Stimulated activated CD8-positive, alpha-beta memory T cell treated with anti-CD3 and anti-CD28 coated beads, Interleukin-15, amount 100 ng/mL, for 48 hours (primary cell): ENCODE data around the gene LRFN3.
"Not testable (repeated sequence)": the region's sequence is repeated elsewhere in the genome, so short reads cannot be mapped to it uniquely, and the experiment has no call there.

Experiments
- DNase-seq, 2 donors: peaks; one replicate each; pipeline ENCODE4 v3.0.0-alpha.2; 2020; ENCODE audit warnings: low read depth in 2 of 2

Gene LRFN3, protein sequence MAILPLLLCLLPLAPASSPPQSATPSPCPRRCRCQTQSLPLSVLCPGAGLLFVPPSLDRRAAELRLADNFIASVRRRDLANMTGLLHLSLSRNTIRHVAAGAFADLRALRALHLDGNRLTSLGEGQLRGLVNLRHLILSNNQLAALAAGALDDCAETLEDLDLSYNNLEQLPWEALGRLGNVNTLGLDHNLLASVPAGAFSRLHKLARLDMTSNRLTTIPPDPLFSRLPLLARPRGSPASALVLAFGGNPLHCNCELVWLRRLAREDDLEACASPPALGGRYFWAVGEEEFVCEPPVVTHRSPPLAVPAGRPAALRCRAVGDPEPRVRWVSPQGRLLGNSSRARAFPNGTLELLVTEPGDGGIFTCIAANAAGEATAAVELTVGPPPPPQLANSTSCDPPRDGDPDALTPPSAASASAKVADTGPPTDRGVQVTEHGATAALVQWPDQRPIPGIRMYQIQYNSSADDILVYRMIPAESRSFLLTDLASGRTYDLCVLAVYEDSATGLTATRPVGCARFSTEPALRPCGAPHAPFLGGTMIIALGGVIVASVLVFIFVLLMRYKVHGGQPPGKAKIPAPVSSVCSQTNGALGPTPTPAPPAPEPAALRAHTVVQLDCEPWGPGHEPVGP

GRCh38 chr19:35935911-35936737 is at the start of gene LRFN3:
TSS of gene LRFN3 (plus strand) at chr19:35936374. CDS start at chr19:35939426, 3,052 bp downstream.
- DNase-seq: peak; percentile 41 to 43

- DNase-seq: no peak
Observed at GRCh38 chr19:35887197-35887596, 49.0 kb upstream of the LRFN3 start.

DNA sequence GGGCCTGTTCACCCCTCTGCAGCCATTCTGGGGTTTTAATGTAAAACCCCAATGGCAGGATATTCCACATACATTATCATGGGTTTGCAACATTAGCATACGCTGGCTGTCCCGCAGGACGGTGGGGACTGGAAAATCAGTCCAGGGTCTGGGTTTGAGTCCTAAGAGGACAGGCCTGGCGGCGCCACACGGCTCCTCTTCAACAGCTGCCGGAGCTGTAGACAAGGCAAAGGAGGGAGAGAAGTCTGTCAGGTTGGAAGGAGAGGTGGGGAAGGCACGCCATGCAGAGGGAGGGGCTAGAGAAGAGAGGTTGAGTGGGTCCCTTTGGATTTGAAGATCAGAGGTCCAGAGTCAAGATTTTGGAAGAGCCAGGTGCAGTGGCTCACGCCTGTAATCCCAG is 47.8 kb upstream of the LRFN3 start:
- DNase-seq: no peak

DNA sequence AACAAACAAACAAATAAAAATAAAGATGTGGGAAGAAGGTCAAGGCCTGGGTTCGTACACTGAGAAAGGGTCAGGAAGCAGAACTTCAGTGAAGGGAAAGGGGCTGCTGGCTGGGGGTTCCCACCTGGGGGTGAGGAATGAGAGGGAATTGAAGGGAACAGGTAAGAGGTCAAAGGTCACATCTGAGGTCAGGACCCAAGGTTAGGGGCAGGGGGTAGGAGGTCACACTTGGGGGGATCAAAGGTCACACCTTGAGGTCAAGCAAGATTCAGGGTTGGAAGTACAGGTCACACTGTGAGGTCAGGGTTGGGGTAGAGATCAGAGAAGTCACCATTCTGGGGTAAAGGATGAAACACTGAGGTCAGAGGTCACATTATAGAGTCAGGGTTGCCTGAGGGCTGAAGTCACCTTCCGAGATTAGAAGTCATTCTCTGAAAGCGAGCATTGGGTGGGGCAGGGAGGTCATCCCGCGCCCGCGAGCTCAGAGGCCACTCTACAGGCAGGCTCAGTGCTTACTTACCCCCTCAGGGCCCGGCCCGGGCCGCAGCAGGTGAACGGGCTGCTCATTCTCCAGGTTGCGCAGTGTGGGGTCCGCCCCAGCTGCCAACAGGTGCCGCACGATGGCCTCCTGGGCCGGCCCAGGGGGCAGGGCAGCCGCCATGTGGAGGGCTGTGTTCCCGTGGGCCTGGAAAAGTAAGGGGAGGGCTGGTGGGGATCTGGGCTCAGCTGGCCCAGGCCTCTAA is 46.6 kb upstream of the LRFN3 start:
- DNase-seq: no peak

GRCh38 chr19:35890113-35890650 is 46.0 kb upstream of the LRFN3 start:
- DNase-seq: no peak

GRCh38 chr19:35891819-35892218 is 44.4 kb upstream of the LRFN3 start:
- not testable (repeated sequence) for DNase-seq

DNA sequence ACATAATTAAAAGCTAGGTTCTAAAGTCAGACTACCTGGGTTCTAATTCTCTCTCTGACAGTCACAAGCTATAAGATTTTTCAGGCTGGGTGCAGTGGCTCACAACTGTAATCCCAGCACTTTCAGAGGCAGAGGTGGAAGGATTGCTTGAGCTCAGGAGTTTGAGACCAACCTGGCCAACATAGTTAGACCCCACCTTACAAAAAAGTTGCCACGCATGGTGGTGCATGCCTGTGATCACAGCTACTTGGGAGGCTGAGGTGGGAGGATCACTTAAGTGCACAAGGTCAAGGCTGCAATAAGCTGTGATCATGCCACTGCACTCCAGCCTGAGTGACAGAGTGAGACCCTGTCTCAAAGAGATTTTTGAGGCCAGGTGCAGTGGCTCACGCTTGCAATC is 41.8 kb upstream of the LRFN3 start:
- DNase-seq: no peak

DNA sequence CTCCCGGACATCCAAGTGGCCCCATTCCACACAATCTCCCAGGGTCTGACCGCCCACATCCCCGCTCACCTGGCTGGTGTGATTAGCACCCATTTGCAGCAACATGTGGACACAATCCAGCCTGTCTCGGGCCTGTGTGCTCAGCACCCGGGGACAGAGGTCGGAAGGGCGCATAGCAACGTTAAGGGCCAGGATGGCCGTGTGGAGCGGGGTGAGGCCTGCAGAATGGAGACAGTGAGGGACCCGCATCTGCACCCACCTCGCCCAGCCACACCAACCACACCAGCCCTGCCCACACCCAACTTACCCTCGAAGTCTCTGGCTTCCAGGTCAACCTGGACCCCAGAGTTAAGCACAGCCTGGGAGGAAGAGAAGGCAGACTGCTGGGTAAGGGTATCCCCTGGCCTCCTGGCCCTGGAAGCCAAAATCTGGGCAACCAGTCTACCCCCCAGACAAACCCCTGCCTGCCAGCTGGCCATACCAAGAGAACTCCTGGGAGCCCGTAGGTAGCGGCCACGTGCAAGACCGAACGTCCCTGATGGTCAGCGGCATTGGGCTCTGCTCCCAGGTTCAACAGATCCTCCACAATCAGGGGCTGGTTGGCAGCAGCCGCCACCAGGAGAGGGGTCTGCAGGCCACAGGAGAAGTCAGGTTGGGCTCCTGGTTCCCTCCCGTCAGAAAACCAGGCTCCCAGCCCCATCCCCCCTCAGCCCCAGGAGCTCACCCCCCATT is 40.1 kb upstream of the LRFN3 start:
- DNase-seq: no peak

GRCh38 chr19:35896643-35897040 is 39.5 kb upstream of the LRFN3 start:
- no peak for DNase-seq

DNA sequence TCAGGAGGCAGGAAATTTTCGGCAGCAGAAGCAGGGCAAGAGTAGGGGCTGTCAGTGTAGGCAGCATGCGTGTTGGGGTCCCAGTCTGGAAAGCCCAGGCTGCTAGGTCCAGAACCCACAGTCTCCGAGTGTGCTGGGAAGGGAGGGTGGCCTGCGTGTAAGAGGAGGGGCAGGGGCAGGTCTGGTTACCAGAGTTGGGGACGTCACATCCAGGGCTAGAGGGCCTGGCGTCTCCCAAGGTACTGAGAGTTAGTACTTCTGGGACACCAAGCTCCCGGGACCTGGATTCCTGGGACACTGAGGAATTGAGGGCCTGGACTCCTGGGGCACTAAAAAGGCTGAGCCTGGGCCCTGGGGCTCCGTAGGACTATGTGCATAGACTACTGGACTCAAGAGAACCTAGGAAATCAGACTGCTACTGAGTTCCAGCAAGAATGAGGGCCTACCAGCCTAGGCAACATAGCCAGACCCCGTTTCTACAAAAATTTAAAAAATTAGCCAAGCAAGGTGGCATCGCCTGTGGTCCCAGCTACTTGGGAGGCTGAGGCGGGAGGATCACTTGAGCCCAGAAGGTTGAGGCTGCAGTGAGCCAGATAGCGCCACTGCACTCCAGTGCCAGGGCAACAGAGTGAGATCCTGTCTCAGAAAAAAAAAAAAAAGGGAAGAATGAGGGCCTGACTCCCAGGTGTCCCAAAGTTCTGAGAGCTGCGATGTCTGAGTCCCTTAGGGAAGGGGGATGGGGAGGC is 38.3 kb upstream of the LRFN3 start:
- DNase-seq: no peak

DNA sequence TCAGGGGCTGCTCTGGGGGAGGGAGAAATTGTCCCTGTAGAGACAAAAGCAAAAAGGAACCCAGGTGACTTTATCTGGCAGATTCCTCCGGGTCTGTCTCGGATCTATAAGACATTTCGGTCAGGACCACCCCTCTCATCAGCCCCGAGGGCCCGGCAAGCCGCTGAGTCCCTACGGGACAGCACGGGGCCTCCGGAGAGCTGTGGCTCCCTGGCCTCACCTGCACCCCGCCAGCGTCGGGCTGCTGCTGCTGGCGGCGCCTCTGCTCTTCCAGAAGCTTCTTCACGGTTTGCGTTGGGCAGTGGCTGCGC is 37.7 kb upstream of the LRFN3 start:
- no peak for DNase-seq

DNA sequence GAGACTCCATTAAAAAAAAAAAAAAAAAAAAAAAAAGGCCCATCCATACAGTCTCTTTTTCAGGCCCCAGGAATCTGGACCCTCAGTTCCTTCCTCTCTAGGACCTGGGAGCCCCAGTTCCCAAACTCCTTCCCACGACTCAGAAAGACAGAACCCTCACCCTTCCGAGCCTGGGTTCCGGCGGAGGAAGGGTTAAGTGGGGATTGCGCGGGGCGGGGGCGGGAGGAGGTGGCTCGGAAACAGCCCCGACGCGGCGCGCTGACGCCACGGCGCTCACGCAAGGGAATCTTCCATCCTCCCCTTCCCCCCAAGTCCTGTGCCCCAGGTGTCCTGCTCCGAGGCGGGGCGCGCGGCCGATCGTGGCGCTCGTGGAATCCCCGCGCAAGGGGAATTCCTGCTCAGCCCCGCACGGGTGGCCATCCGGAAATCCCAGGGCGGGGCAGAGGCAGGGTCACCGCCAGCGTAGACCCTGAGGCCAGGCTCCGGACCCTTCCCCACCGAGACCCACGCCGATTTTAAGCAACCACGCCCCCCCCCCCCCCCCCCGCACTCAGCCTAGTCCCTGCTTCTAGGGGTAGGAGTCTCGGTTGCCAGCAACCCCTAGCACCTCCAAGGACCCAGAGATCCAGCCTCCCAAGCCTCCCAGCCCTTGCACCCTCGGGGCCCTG is 36.5 kb upstream of the LRFN3 start:
- peak; percentile 81 to 84 for DNase-seq

GRCh38 chr19:35901055-35901644 is 35.0 kb upstream of the LRFN3 start:
- no peak for DNase-seq

DNA sequence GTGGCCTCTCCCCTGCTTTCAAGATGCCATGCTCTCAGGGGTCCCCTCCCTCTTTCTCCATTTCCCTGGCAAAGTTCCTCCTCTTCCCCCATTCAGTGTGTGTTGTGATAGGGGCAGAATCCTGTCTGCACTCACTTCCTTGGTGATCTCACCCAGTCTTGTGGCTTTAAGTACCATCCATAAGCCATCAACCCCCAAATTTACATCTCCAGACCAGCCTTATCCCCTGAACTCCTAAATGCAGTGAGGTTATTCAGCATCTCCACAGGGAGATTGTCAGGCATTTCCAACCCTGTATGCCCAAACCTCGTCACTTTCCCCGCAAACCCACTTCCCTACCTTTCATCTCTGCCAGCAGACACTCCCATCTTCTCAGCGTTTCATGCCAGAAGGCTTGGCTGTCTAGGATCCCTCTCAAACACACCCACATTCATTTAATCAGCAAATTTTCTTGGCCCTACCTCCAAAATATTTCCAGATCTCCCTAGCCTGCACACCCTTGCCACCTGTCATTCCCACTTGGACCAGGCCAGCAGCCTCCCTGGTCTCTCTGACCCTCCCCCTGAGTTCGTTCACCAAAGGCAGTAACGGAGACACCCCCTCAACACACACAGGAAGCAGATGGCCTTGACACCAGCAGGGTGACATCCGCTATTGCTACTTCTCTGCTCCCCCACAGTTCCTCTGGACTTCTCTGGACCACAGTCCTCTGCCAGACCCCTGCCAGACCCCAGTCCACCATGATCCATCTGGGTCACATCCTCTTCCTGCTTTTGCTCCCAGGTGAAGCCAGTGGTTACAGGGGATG is 34.1 kb upstream of the LRFN3 start, which contains the start of gene HCST:
TSS of gene HCST (plus strand) at position 676 of the 808 bp plus-strand sequence. CDS start at position 741, 65 bp downstream.
- DNase-seq: no peak

GRCh38 chr19:35902870-35903475 is 33.2 kb upstream of the LRFN3 start:
- DNase-seq: no peak

GRCh38 chr19:35903550-35904179 is 32.5 kb upstream of the LRFN3 start:
- peak; percentile 85 to 88 for DNase-seq

- no peak for DNase-seq
Observed at GRCh38 chr19:35904311-35905068, 31.7 kb upstream of the LRFN3 start.
